ENCODE results near the gene ZBTB42. TPM values are rescaled to one million over a fixed set of nuclear protein-coding genes. Genes with fewer than 3 reads are reported as not detected.

The ZBTB42 gene
- polyA plus RNA-seq, 1 donor (not counting 4 experiments of a cell fraction or from before 2014, with no cell fraction given), result 0.50 TPM

GRCh38 chr14:104791425-104791824, 9.5 kb upstream of the ZBTB42 start:
- no peak overlapping the region for H3K4me3 ChIP-seq (ENCODE audit: control insufficient read depth in 2 of 3, extremely low read depth in 1 of 3, insufficient read depth in 2 of 3, low read depth in 1 of 3, low read length in 3 of 3)
- no peaks in the 10 kb centered on the region for H3K27me3 ChIP-seq (ENCODE audit: control insufficient read depth, extremely low read depth, insufficient read depth, low read length)
- H3K36me3 ChIP-seq (ENCODE audit: control insufficient read depth in 2 of 2, extremely low read depth in 1 of 2, insufficient read depth in 2 of 2, low read length in 2 of 2), result peaks cover 16 to 19% of the 10 kb centered on the region in 2 experiments
- TF ChIP-seq EZH2 (IDR thresholded peaks at IDR 0.05; ENCODE audit: low read length) (no peak), CTCF (optimal IDR thresholded peaks at IDR 0.05 in 1 of 3, IDR thresholded peaks at IDR 0.05 in 1 of 3, conservative IDR thresholded peaks at IDR 0.05 in 1 of 3; ENCODE audit: extremely low read depth in 1 of 3, insufficient read depth in 2 of 3, low read length in 3 of 3) (no peak)
- peaks cover 25% of the 10 kb centered on the region for H4K20me1 ChIP-seq (ENCODE audit: control insufficient read depth, extremely low read depth, insufficient read depth, low read length)
- H3K9ac ChIP-seq (ENCODE audit: control insufficient read depth, extremely low read depth, insufficient read depth, low read length), result no peak overlapping the region
- no peak overlapping the region for H3K27ac ChIP-seq (ENCODE audit: control insufficient read depth, insufficient read depth, low read length)
- no peak for FAIRE-seq
- H2AFZ ChIP-seq (ENCODE audit: control insufficient read depth, low read length), result no peak overlapping the region
- DNase-seq (ENCODE audit: low read depth, low spot score), result no peak
- no peak overlapping the region for H3K4me2 ChIP-seq (ENCODE audit: control insufficient read depth, extremely low read depth, insufficient read depth, low read depth, low read length)
- peaks cover 81% of the 10 kb centered on the region for H3K79me2 ChIP-seq (ENCODE audit: control insufficient read depth, insufficient read depth, low read length)
- H3K9me3 ChIP-seq (ENCODE audit: control insufficient read depth, low read depth, low read length), result no peaks in the 10 kb centered on the region
- H3K9me1 ChIP-seq (ENCODE audit: control insufficient read depth, extremely low read depth, insufficient read depth, low read length), result peaks cover 10% of the 10 kb centered on the region
- H3K4me1 ChIP-seq (ENCODE audit: control insufficient read depth, extremely low read depth, insufficient read depth, low read length), result peaks cover 20% of the 10 kb centered on the region
- dilution Hi-C loops (cut with MboI; ENCODE audit: extremely low pct_ligation_motif_present, low sequenced_read_pairs), result no loop called here

- Histone ChIP-seq H3K4me1 (ENCODE audit: control insufficient read depth, extremely low read depth, insufficient read depth, low read length) (peaks cover 20% of the 10 kb centered on the region), H3K79me2 (ENCODE audit: control insufficient read depth, insufficient read depth, low read length) (peaks cover 73% of the 10 kb centered on the region), H3K4me2 (ENCODE audit: control insufficient read depth, extremely low read depth, insufficient read depth, low read depth, low read length) (no peak overlapping the region), H3K27me3 (ENCODE audit: control insufficient read depth, extremely low read depth, insufficient read depth, low read length) (no peaks in the 10 kb centered on the region), H3K4me3 (ENCODE audit: control insufficient read depth in 2 of 3, extremely low read depth in 1 of 3, insufficient read depth in 2 of 3, low read depth in 1 of 3, low read length in 3 of 3) (no peak overlapping the region), H3K36me3 (ENCODE audit: control insufficient read depth in 2 of 2, extremely low read depth in 1 of 2, insufficient read depth in 2 of 2, low read length in 2 of 2) (peaks cover 16 to 19% of the 10 kb centered on the region in 2 experiments), H3K27ac (ENCODE audit: control insufficient read depth, insufficient read depth, low read length) (no peak overlapping the region), H3K9ac (ENCODE audit: control insufficient read depth, extremely low read depth, insufficient read depth, low read length) (no peak overlapping the region), H3K9me3 (ENCODE audit: control insufficient read depth, low read depth, low read length) (no peaks in the 10 kb centered on the region), H2AFZ (ENCODE audit: control insufficient read depth, low read length) (no peak overlapping the region), H4K20me1 (ENCODE audit: control insufficient read depth, extremely low read depth, insufficient read depth, low read length) (peaks cover 25% of the 10 kb centered on the region), H3K9me1 (ENCODE audit: control insufficient read depth, extremely low read depth, insufficient read depth, low read length) (peaks cover 10% of the 10 kb centered on the region)
- TF ChIP-seq CTCF (optimal IDR thresholded peaks at IDR 0.05 in 1 of 3, IDR thresholded peaks at IDR 0.05 in 1 of 3, conservative IDR thresholded peaks at IDR 0.05 in 1 of 3; ENCODE audit: extremely low read depth in 1 of 3, insufficient read depth in 2 of 3, low read length in 3 of 3) (no peak), EZH2 (IDR thresholded peaks at IDR 0.05; ENCODE audit: low read length) (no peak)
- FAIRE-seq, result no peak
- no peak for DNase-seq (ENCODE audit: low read depth, low spot score)
- dilution Hi-C loops (cut with MboI; ENCODE audit: extremely low pct_ligation_motif_present, low sequenced_read_pairs), result no loop called here
These were observed 8.6 kb upstream of the ZBTB42 start for GRCh38 chr14:104792101-104792884.
